Bronchial epithelial cell (primary cell): ENCODE data around the gene LAMA5. TPM values are rescaled to one million over a fixed set of nuclear protein-coding genes. Genes with fewer than 3 reads are reported as not detected.

Experiments
- DNase-seq: peaks from one replicate; pipeline ENCODE4 v3.0.0-alpha.2; 2010; ENCODE audit warnings: low read depth
- FAIRE-seq: peaks from 2 replicates; lab custom pipeline; 2011; peaks lifted over from hg19 to GRCh38; lab: Jason Lieb, UNC
- H3K27me3 ChIP-seq: 2 replicates; pipeline ENCODE4 v1.5.1; 2011; ENCODE audit warnings: low read length; ENCODE audit not compliant: control insufficient read depth, insufficient read depth
- H3K36me3 ChIP-seq: 2 replicates; pipeline ENCODE4 v1.5.1; 2011; ENCODE audit warnings: low read length; ENCODE audit not compliant: control insufficient read depth, insufficient read depth
- H3K4me3 ChIP-seq: 2 replicates; pipeline ENCODE4 v1.5.1; 2011; ENCODE audit warnings: mild to moderate bottlenecking, low read depth, low read length, control low read depth
- CTCF ChIP-seq: IDR thresholded peaks from 2 replicates; pipeline ENCODE4 v1.5.1; 2011; ENCODE audit warnings: mild to moderate bottlenecking, moderate library complexity, low read length, control low read depth, inconsistent platforms; ENCODE audit not compliant: insufficient read depth, severe bottlenecking
- total RNA-seq: library from RNA; depleted of rRNA; stranded (reverse); fragments of >200 nt; gene quantifications from 2 replicates; pipeline ENCODE4 v1.2.1, GENCODE V29; 2014

LAMA5 gene
- total RNA-seq, 1 donor from 2014 or later: 61.6 TPM

- H3K4me3 ChIP-seq: no peak overlapping the region
- no peak for TF ChIP-seq CTCF
- FAIRE-seq: no peak
- peaks cover 84% of the 10 kb centered on the region for H3K36me3 ChIP-seq
- H3K27me3 ChIP-seq: no peaks in the 10 kb centered on the region
- no peak for DNase-seq
These were observed 54.5 kb downstream of the LAMA5 start for GRCh38 chr20:62312662-62312977.

- DNase-seq: no peak
- no peak for TF ChIP-seq CTCF
- H3K4me3 ChIP-seq: no peak overlapping the region
- H3K27me3 ChIP-seq: no peaks in the 10 kb centered on the region
- FAIRE-seq: no peak
- peaks cover 82% of the 10 kb centered on the region for H3K36me3 ChIP-seq
These were observed 55.1 kb downstream of the LAMA5 start for GRCh38 chr20:62311832-62312661.

- DNase-seq (no peak), FAIRE-seq (no peak)
- Histone ChIP-seq H3K4me3 (no peak overlapping the region), H3K27me3 (no peaks in the 10 kb centered on the region), H3K36me3 (peaks cover 78% of the 10 kb centered on the region)
- no peak for TF ChIP-seq CTCF
These were observed 56.0 kb downstream of the LAMA5 start for GRCh38 chr20:62311150-62311549.

GRCh38 chr20:62310757-62311121 is 56.4 kb downstream of the LAMA5 start:
- no peak for TF ChIP-seq CTCF
- no peak overlapping the region for H3K4me3 ChIP-seq
- H3K27me3 ChIP-seq: no peaks in the 10 kb centered on the region
- peaks cover 78% of the 10 kb centered on the region for H3K36me3 ChIP-seq
- FAIRE-seq (no peak), DNase-seq (no peak)

- FAIRE-seq: no peak
These were observed 57.0 kb downstream of the LAMA5 start for GRCh38 chr20:62309947-62310756.

More at GRCh38 chr20:62309947-62310756, 57.0 kb downstream of the LAMA5 start:
- no peak for TF ChIP-seq CTCF
- H3K4me3 ChIP-seq: no peak overlapping the region
- DNase-seq: no peak
- no peaks in the 10 kb centered on the region for H3K27me3 ChIP-seq
- peaks cover 76% of the 10 kb centered on the region for H3K36me3 ChIP-seq
